HG03108 (cell line): Measurements from ENCODE around the gene BPHL.
A peak's percentile ranks its signal among the peaks of the same experiment; 100 is the strongest.
"Not testable (repeated sequence)": the region's sequence is repeated elsewhere in the genome, so short reads cannot be mapped to it uniquely, and the experiment has no call there.

Experiments used
- ATAC-seq: cut with Tn5 transposase; IDR thresholded peaks from one replicate; pipeline ENCODE4 v1.9.1; 2021; ENCODE audit warnings: moderate library complexity; ENCODE audit not compliant: unreplicated experiment

Gene BPHL

GRCh38 chr6:3155416-3155815, 36.9 kb downstream of the BPHL start:
- ATAC-seq: not testable (repeated sequence)

- ATAC-seq: not testable (repeated sequence)
These were observed 37.9 kb downstream of the BPHL start for GRCh38 chr6:3156184-3157130.

GRCh38 chr6:3157131-3157933, 38.8 kb downstream of the BPHL start, which contains the start of gene TUBB2A:
TSS of gene TUBB2A (minus strand) at chr6:3157544. CDS start at chr6:3157463, 81 bp downstream.
- peak; percentile 76 for ATAC-seq

GRCh38 chr6:3159805-3160781, 41.6 kb downstream of the BPHL start:
- ATAC-seq: no peak

GRCh38 chr6:3162067-3162497, 43.6 kb downstream of the BPHL start:
- ATAC-seq: no peak

GRCh38 chr6:3162565-3163247, 44.2 kb downstream of the BPHL start:
- ATAC-seq: peak; percentile 64

- ATAC-seq: no peak
These were observed 44.7 kb downstream of the BPHL start for GRCh38 chr6:3163248-3163594.

GRCh38 chr6:3164388-3164787, 45.9 kb downstream of the BPHL start:
- no peak for ATAC-seq

- ATAC-seq: no peak
These were observed 47.4 kb downstream of the BPHL start for GRCh38 chr6:3165631-3166534.

GRCh38 chr6:3166535-3167225, 48.2 kb downstream of the BPHL start:
- not testable (repeated sequence) for ATAC-seq

GRCh38 chr6:3168046-3168445, 49.5 kb downstream of the BPHL start:
- ATAC-seq: not testable (repeated sequence)

- ATAC-seq: not testable (repeated sequence)
These were observed 52.2 kb downstream of the BPHL start for GRCh38 chr6:3170676-3171075.

- ATAC-seq: not testable (repeated sequence)
These were observed 53.0 kb downstream of the BPHL start for GRCh38 chr6:3171313-3172175.

- ATAC-seq: not testable (repeated sequence)
These were observed 54.3 kb downstream of the BPHL start for GRCh38 chr6:3172789-3173188.

GRCh38 chr6:3173636-3174089, 55.2 kb downstream of the BPHL start:
- ATAC-seq: not testable (repeated sequence)

- no peak for ATAC-seq
These were observed 57.3 kb downstream of the BPHL start for GRCh38 chr6:3175715-3176402.
